Astrocyte (in vitro differentiated cells and primary cell): ENCODE results near the gene FLACC1.

Experiments
- CTCF ChIP-seq: IDR thresholded peaks from 2 replicates; pipeline ENCODE4 v1.5.1; 2011; ENCODE audit warnings: low read depth, mild to moderate bottlenecking, inconsistent platforms, low read length, moderate library complexity; ENCODE audit not compliant: insufficient read depth
- EZH2 ChIP-seq: IDR thresholded peaks from 2 replicates; pipeline ENCODE4 v1.6.1; 2012; ENCODE audit warnings: mild to moderate bottlenecking, low read length, inconsistent platforms; ENCODE audit not compliant: insufficient read depth

GRCh38 chr2:201263779-201264178, 93.4 kb downstream of the FLACC1 start:
- TF ChIP-seq CTCF: no peak
- TF ChIP-seq EZH2: no peak
